GM18873 (cell line): ENCODE results near the gene ABCA4.

Experiments used
- ATAC-seq: cut with Tn5 transposase; IDR thresholded peaks from one replicate; pipeline ENCODE4 v1.9.1; 2021; ENCODE audit warnings: mild to moderate bottlenecking, moderate library complexity, moderate number of reproducible peaks; ENCODE audit not compliant: unreplicated experiment, low FRiP score

The ABCA4 gene

GRCh38 chr1:94084547-94084946 lies 36.4 kb downstream of the ABCA4 start:
- no peak for ATAC-seq

GRCh38 chr1:94084085-94084484 lies 36.9 kb downstream of the ABCA4 start:
- no peak for ATAC-seq

- no peak for ATAC-seq
Observed at GRCh38 chr1:94083681-94084080, 37.3 kb downstream of the ABCA4 start.

GRCh38 chr1:94081566-94082344 lies 39.2 kb downstream of the ABCA4 start:
- ATAC-seq = no peak

GRCh38 chr1:94079989-94080388 lies 41.0 kb downstream of the ABCA4 start:
- ATAC-seq = no peak

- ATAC-seq = no peak
Observed at GRCh38 chr1:94079080-94079940, 41.6 kb downstream of the ABCA4 start.

- no peak for ATAC-seq
Observed at GRCh38 chr1:94072840-94073522, 48.0 kb downstream of the ABCA4 start.

GRCh38 chr1:94071976-94072375 lies 49.0 kb downstream of the ABCA4 start:
- ATAC-seq = no peak

GRCh38 chr1:94071391-94071790 lies 49.6 kb downstream of the ABCA4 start:
- no peak for ATAC-seq

GRCh38 chr1:94070865-94071264 lies 50.1 kb downstream of the ABCA4 start:
- ATAC-seq = no peak

- no peak for ATAC-seq
Observed at GRCh38 chr1:94069919-94070285, 51.0 kb downstream of the ABCA4 start.

GRCh38 chr1:94068999-94069918 lies 51.7 kb downstream of the ABCA4 start:
- ATAC-seq = no peak

- no peak for ATAC-seq
Observed at GRCh38 chr1:94068096-94068998, 52.6 kb downstream of the ABCA4 start.

- no peak for ATAC-seq
Observed at GRCh38 chr1:94067196-94067595, 53.8 kb downstream of the ABCA4 start.

GRCh38 chr1:94063379-94063778 lies 57.6 kb downstream of the ABCA4 start:
- ATAC-seq = no peak

GRCh38 chr1:94061513-94062443 lies 59.2 kb downstream of the ABCA4 start:
- peak; percentile 67 for ATAC-seq

- ATAC-seq = no peak
Observed at GRCh38 chr1:94060720-94061119, 60.2 kb downstream of the ABCA4 start.

GRCh38 chr1:94058766-94059165 lies 62.2 kb downstream of the ABCA4 start:
- ATAC-seq = no peak
